ENCODE data around the gene SLC8A3.

The SLC8A3 gene

DNA sequence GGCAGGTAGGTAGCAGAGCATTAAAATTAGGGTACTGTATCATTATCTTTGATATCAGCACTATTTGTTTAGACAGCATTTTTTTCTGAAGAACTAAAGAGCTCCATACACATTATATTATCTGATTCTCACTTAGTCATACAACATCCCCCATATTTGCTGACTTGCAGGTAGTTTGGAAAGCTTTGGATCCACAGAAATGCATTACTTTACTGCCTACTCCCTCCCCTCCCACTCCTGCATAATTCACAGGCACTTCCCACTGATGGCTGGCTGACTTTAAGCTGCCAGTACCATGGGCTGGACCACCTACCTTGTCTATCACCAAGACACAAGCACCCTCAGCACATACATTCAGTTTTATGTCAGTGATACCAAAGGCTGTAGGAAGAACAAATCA is 110.4 kb downstream of the SLC8A3 start:
- Histone ChIP-seq H3K4me1 (ENCODE audit: control insufficient read depth in 1 of 2, insufficient read depth in 1 of 2, low read depth in 1 of 2, low read length in 1 of 2) (no peaks in the 10 kb centered on the region), H3K4me3 (ENCODE audit: low read depth in 1 of 2, low read length in 1 of 2) (no peak overlapping the region), H3K27ac (no peak overlapping the region), H3K36me3 (no peaks in the 10 kb centered on the region), H3K27me3 (no peaks in the 10 kb centered on the region), H3K9me3 (no peaks in the 10 kb centered on the region)
- no peak for TF ChIP-seq CTCF (IDR thresholded peaks at IDR 0.05)

DNA sequence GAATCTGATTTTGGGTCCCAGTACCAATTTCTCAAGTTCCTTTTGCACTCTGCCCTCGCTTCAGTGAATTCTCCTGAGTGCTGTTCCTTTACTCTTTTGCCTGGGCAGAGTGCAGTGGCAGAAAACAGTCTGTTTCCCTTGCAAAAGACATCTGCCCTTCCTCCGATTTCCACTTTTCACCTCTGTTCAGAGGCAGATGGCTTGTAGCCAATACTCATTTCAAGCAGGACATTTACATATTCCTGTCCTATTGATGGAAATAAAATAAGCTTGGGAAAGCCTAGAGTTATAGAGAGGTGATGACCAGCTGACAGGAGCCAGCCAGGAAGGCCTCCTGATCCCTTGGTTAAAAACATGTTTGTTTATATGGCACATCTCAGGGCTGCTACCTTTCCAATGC is 111.0 kb downstream of the SLC8A3 start:
- no peaks in the 10 kb centered on the region for H3K27me3 ChIP-seq
- no peak overlapping the region for H3K4me3 ChIP-seq (ENCODE audit: low read depth in 1 of 2, low read length in 1 of 2)
- no peaks in the 10 kb centered on the region for H3K9me3 ChIP-seq
- H3K4me1 ChIP-seq (ENCODE audit: control insufficient read depth in 1 of 2, insufficient read depth in 1 of 2, low read depth in 1 of 2, low read length in 1 of 2) = no peaks in the 10 kb centered on the region
- no peak overlapping the region for H3K27ac ChIP-seq
- H3K36me3 ChIP-seq = no peaks in the 10 kb centered on the region
- TF ChIP-seq CTCF (IDR thresholded peaks at IDR 0.05) = no peak

- no peak for TF ChIP-seq CTCF (IDR thresholded peaks at IDR 0.05)
- no peak overlapping the region for H3K4me3 ChIP-seq (ENCODE audit: low read depth in 1 of 2, low read length in 1 of 2)
- no peaks in the 10 kb centered on the region for H3K27me3 ChIP-seq
- H3K36me3 ChIP-seq = no peaks in the 10 kb centered on the region
- H3K4me1 ChIP-seq (ENCODE audit: control insufficient read depth in 1 of 2, insufficient read depth in 1 of 2, low read depth in 1 of 2, low read length in 1 of 2) = no peaks in the 10 kb centered on the region
- no peak overlapping the region for H3K27ac ChIP-seq
- H3K9me3 ChIP-seq = no peaks in the 10 kb centered on the region
These were observed 111.7 kb downstream of the SLC8A3 start for GRCh38 chr14:70077005-70077404.

DNA sequence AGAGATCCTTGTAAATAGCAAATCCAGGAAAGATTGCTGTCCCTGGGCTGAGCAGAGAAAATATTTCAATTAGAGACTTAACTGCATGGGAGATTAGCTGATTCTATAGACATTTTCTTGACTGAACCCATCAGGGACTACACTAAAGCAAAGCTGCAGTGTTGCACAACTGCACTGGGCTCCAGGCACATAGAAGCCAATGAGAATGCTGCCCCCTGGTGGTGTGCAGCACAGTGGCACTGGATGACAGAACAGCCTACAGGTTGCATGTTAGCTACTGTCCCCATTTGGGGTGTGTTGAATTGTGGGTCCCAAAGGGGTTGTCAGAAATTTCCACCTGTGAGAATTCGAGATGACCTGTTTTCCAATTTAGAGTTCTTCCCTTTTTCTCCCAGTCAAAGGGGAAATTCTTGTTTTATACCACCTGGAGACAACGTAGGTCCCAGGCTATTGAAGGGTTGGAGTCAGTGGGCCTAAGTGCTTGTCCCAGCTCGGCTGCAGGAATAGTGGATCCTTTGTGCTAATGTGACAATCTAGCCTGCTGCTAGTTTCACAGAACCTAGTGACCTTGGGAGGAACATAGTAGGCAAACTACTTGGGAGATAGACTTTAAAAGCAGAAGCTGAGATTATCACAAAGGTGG is 114.7 kb downstream of the SLC8A3 start:
- Histone ChIP-seq H3K4me3 (ENCODE audit: low read depth in 1 of 2, low read length in 1 of 2) (no peak overlapping the region), H3K27me3 (no peaks in the 10 kb centered on the region), H3K4me1 (ENCODE audit: control insufficient read depth in 1 of 2, insufficient read depth in 1 of 2, low read depth in 1 of 2, low read length in 1 of 2) (no peaks in the 10 kb centered on the region), H3K9me3 (no peaks in the 10 kb centered on the region), H3K36me3 (no peaks in the 10 kb centered on the region), H3K27ac (no peak overlapping the region)
- no peak for TF ChIP-seq CTCF (IDR thresholded peaks at IDR 0.05)

DNA sequence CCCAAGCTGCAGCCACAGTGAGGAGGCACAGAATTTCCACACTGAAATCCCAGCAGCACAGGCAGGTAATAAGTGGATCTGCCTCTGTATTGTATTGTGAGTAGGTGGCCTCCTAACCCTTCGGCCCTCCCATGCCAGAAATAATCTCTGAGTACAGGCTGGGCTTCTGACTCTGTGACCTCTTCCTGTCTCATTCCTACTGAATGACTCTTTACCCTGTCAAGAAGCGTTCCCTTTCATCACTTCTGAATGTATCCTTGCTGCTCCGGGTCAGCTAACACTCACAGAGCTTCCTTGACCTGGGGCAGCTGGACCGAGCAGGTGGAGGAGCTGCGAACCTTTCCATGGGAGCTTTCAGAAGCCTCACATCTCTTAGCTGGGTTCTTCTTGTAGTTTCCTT is 119.6 kb downstream of the SLC8A3 start:
- Histone ChIP-seq H3K4me1 (ENCODE audit: control insufficient read depth in 1 of 2, insufficient read depth in 1 of 2, low read depth in 1 of 2, low read length in 1 of 2) (no peaks in the 10 kb centered on the region), H3K27me3 (no peaks in the 10 kb centered on the region), H3K4me3 (ENCODE audit: low read depth in 1 of 2, low read length in 1 of 2) (no peak overlapping the region), H3K9me3 (no peaks in the 10 kb centered on the region), H3K27ac (no peak overlapping the region), H3K36me3 (no peaks in the 10 kb centered on the region)
- TF ChIP-seq CTCF (IDR thresholded peaks at IDR 0.05) = no peak

- Histone ChIP-seq H3K27ac (no peak overlapping the region), H3K9me3 (no peaks in the 10 kb centered on the region), H3K4me3 (ENCODE audit: low read depth in 1 of 2, low read length in 1 of 2) (no peak overlapping the region), H3K27me3 (peaks cover 3% of the 10 kb centered on the region), H3K36me3 (no peaks in the 10 kb centered on the region), H3K4me1 (ENCODE audit: control insufficient read depth in 1 of 2, insufficient read depth in 1 of 2, low read depth in 1 of 2, low read length in 1 of 2) (no peaks in the 10 kb centered on the region)
- TF ChIP-seq CTCF (IDR thresholded peaks at IDR 0.05) = no peak
These were observed 120.9 kb downstream of the SLC8A3 start for GRCh38 chr14:70067810-70068209.

All from neutrophil (primary cell).